Erythroblast (primary cell): Measurements from ENCODE around the gene MYH9.
A peak's percentile ranks its signal among the peaks of the same experiment; 100 is the strongest.

ENCODE experiments used
- DNase-seq, 2 experiments: peaks; one replicate each; lab custom pipeline; 2025; lab: John Stamatoyannopoulos, UW
- GATA1 ChIP-seq: IDR thresholded peaks from 2 replicates; pipeline ENCODE4 v1.6.1; 2011; ENCODE audit warnings: low read depth, mild to moderate bottlenecking, control low read depth, low read length, moderate library complexity
- POLR2A ChIP-seq: IDR thresholded peaks from 2 replicates; pipeline ENCODE4 v1.6.1; 2011; ENCODE audit warnings: mild to moderate bottlenecking, low read length

Gene MYH9

GRCh38 chr22:36386351-36386899 is 1.3 kb downstream of the MYH9 start:
- peak; percentile 58 to 66 for DNase-seq
- no peak for TF ChIP-seq POLR2A
- no peak for TF ChIP-seq GATA1

DNA sequence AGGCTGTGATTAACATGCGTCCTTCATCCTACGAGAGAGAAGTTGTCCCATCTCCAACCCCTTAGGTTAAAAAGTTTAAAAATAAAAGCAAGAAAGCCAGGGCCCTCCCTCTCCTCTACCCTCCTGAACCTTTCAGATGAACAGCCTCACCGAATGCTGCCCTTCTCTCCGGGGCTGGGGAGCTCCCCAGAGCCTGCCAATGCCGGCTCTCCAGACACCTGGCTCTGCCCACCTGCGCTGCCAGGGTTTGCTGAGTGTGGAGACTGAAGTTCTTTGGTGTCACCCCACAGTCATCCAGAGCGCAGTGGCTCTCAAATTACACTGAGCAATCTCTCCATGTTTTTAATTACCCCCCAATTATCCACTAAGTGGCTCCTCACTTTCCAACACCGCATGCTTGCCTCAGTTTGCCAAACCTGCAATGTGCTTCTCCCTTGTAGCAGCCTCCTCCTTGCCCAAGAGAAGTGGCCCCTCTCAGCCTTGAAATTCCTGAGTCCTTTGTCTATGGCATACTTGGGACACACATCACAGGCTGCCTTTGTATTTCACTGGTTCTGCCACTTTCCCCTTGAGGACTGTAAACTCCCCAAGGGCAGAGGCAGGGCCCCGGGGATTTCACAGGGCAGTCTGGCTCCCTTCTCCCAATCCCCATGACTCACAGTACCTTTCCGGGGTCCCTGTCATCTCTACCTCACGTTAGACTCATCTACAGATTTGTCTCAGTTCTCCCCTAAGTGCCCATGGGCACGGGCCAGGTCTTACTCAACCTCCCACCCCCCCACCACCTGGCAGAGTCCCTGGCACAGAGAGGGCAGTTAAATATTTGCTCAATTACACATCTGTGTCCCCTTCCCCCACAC is 2.0 kb downstream of the MYH9 start:
- TF ChIP-seq POLR2A: no peak
- DNase-seq: peak in 1 of 2 experiments; percentile 53

GRCh38 chr22:36384766-36385481 is 2.8 kb downstream of the MYH9 start:
- TF ChIP-seq POLR2A (no peak), GATA1 (no peak)
- DNase-seq: peak in 1 of 2 experiments; percentile 34

GRCh38 chr22:36383110-36383581 is 4.6 kb downstream of the MYH9 start:
- TF ChIP-seq GATA1: no peak
- no peak for TF ChIP-seq POLR2A
- peak; percentile 51 to 65 for DNase-seq

- no peak for DNase-seq
Observed at GRCh38 chr22:36381513-36382128, 6.1 kb downstream of the MYH9 start.

DNA sequence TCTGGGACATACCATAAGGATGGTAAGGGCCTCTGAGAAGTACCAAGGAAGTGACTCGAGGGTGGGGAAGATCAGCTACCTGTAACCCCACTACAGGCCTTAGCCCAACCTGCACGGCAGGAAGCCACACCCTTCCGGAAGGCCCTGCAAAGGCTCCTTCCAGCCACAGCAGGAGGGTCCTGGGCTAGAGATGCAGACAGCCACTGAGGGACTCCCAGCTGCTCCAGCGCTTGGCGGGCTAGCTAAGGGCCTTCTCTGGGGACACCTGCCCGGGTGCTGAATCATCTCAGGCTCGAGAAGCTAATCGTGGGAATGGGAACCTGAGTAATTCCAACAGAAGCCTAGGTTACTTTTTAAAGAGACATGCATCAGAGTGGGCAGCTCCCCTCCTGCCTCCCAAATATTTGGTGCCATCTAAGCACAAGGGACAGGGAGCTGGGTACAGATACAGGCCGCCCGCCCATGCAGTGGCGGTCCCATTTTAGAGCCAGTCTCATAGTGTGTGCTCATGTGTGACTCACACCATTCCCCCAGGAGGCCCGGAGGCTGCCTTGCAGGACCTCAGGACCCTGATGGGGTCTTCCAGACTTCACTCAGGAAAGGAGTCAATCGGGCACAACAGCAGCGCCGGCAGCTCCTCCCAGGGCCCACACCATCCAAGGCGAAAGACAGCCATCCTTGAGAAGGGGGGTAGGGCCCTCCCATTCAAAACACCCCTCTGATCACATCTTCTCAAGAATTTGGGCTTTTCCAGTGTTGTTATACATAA is 8.0 kb downstream of the MYH9 start:
- no peak for TF ChIP-seq POLR2A
- no peak for TF ChIP-seq GATA1
- no peak for DNase-seq

More at GRCh38 chr22:36381513-36382128, 6.1 kb downstream of the MYH9 start:
- TF ChIP-seq POLR2A: no peak
- TF ChIP-seq GATA1: no peak

DNA sequence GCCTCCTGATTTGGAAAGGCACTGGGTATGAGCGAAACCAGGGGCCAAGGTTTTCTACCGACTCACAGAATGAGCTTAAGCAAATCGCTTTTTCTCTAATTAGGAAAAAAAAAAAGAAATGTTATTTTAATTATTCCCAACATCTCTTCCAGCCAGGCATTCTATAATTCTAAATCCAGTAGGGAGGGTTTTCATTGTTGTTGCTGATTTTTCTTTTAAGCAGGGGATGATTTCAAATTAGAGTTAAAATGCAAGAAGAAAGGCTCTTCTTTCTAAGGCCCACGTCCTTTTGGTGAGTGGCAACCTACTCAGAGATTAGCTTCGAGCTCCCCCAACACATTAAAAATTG is 8.9 kb downstream of the MYH9 start:
- TF ChIP-seq GATA1: no peak
- no peak for TF ChIP-seq POLR2A
- DNase-seq: no peak

DNA sequence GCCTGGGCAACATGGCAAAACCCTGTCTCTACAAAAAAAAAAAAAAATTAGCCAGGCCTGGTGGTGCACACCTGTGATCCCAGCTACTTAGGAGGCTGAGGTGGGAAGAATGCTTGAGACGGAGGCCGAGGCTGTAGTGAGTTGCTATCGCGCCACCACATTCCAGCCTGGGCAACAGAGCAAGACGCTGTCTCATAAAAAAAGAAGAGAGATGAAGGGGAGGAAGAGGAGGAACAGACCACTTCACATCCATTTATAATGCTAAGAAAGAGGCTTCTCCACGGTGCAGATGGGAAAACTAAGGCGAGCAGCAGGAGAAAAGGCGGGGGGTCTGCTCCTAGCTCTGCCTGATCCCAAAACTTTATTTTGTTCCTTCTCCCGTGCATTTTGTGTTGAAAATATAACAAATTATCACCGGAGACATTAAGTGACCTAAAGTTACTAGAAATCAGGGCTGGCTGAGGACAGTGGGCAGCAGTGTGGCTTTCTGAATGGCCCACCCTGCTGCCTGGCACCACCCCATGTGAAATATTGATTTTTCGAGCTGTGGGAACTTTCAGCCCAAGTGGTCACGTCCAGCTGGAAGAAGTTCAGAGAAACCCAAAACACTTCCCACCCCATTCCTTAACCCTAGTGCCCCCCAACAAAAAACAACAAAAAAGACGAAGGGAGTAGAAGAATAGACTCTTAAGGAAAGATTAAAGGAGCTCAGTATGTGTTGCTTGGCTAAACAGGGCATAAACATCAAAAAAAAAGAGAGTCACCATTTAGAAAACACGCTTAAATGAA is 9.5 kb downstream of the MYH9 start:
- TF ChIP-seq GATA1 (no peak), POLR2A (no peak)
- no peak for DNase-seq

DNA sequence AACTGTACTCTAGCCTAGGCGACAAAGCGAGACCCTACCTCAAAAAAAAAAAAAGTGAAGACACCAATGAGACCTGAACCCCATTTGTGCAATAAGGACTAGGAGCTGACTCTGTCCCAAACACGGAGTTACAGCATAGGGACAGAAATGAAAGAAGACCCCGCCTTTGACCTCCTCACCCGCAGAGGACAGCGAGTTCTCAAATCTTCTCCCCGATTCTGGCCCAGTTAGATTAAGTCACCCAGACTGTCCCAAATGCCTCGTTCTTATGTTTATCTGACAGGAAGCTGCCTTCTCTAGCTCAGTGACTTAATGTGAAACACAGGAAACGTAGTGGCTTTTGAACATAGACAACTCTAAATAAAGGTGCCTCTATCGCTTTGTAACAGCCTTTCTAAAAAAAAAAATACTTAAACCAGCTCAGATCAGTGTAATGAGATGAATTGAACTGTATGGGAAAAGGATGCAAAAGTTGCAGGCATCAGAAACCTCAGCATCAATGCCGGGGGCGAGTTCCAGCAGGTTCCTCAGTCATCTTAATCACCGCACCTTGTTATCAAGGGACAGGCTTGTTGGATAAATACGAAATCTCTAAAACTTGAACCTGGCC is 10.6 kb downstream of the MYH9 start:
- peak; percentile 48 to 65 for DNase-seq

DNA sequence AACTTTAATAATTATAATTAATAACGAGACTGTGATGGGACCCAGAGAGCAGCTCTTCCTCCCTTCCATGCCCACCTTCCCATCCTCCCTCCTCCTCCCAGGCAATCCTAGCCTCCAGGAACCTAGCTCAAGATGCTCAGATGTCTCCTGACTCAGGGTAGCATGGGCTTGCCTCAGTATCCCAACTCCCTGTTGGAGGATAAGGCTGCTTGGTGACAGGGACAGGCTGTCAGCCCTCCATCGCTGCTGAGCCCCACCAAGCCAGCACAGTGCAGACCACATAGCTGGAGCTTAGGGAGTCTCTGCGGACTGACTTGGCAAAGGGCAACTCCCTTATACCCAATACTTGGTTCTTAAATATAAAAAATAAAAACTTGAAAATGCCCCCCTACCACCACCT is 11.5 kb downstream of the MYH9 start:
- no peak for TF ChIP-seq GATA1
- TF ChIP-seq POLR2A: no peak
- no peak for DNase-seq

More for the DNA sequence above, 10.6 kb downstream of the MYH9 start:
- no peak for TF ChIP-seq POLR2A
- no peak for TF ChIP-seq GATA1

DNA sequence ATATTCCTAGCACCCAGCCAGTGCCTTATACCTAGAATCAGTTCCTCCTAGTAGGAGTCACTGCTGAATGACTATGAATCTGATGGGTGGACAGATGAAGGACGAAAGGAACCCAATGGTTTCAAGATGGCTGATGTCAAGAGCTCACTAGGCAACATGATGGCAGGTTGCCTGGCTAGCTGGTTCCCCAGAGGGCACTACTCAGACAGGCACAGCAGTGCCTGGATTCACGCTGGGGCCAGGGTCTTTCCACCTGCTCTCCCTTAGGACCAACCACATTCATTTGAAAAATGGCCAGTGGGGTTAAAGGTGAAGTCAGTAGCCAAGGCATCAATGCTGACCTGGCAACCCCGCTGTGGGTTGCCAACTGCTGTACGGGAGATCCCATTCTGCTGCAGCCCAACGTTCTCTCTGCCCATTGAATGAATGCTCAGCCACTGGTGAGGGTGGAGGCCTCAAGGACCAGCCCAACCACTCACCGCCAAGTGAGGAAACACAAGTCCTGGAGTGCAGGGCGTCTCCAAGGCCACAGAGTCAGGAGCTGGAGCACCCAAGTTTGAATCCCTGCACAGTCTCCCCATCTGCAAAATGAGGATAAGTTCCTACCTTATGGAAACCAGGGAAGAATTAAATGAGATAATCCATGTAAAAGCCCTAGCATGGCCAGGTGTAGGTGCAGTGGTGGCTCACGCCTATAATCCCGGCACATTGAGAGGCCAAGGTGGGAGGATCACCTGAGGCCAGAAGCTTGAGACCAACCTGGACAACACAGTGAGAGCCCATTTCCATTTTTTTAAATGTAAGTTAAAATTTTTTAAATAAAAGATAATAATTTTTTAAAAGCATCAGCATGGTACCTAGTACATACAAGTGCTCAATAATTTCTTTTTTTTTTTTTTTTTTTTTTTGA is 12.4 kb downstream of the MYH9 start:
- no peak for DNase-seq
- no peak for TF ChIP-seq GATA1
- no peak for TF ChIP-seq POLR2A
